ENCODE data around the gene NEU3. TPM values are rescaled to one million over a fixed set of nuclear protein-coding genes. Genes with fewer than 3 reads are reported as not detected.
"Not testable (repeated sequence)": the region's sequence is repeated elsewhere in the genome, so short reads cannot be mapped to it uniquely, and the experiment has no call there.

Gene NEU3
- total RNA-seq, 4 donors from 2014 or later: 11.0 to 20.6 (median 18.3) TPM

GRCh38 chr11:74956397-74957015 lies 32.2 kb upstream of the NEU3 start:
- in situ Hi-C loops (cut with MboI; ENCODE audit: low sequenced_read_pairs in 4 of 4) (no loop called here), intact Hi-C loops (cut with DNase I; ENCODE audit: low total_unique reads) (no loop called here)
- DNase-seq (peak in 1 of 2 donors; percentile 20), ATAC-seq (peak; percentile 73 to 82)
- H3K27me3 ChIP-seq: no peaks in the 10 kb centered on the region
- H3K4me1 ChIP-seq: peaks cover 42 to 48% of the 10 kb centered on the region in 2 donors
- H3K36me3 ChIP-seq: peaks cover 0 to 6% of the 10 kb centered on the region in 2 donors
- H3K27ac ChIP-seq: peak overlapping the region; percentile 26 to 58 (median 46)
- H3K4me3 ChIP-seq: no peak overlapping the region
- TF ChIP-seq POLR2A (IDR thresholded peaks at IDR 0.05) (no peak), CTCF (IDR thresholded peaks at IDR 0.05 in 4 of 5, conservative IDR thresholded peaks at IDR 0.05 in 1 of 5) (no peak)
- no peaks in the 10 kb centered on the region for H3K9me3 ChIP-seq

- Histone ChIP-seq H3K4me1 (peaks cover 42 to 48% of the 10 kb centered on the region in 2 donors), H3K27ac (no peak overlapping the region), H3K4me3 (no peak overlapping the region), H3K9me3 (no peaks in the 10 kb centered on the region), H3K27me3 (no peaks in the 10 kb centered on the region), H3K36me3 (peaks cover 0 to 6% of the 10 kb centered on the region in 2 donors)
- in situ Hi-C loops (cut with MboI; ENCODE audit: low sequenced_read_pairs in 4 of 4): no loop called here
- DNase-seq (no peak), ATAC-seq (no peak)
- TF ChIP-seq CTCF (IDR thresholded peaks at IDR 0.05 in 4 of 5, conservative IDR thresholded peaks at IDR 0.05 in 1 of 5) (no peak), POLR2A (IDR thresholded peaks at IDR 0.05) (no peak)
- intact Hi-C loops (cut with DNase I; ENCODE audit: low total_unique reads): no loop called here
Observed at GRCh38 chr11:74957937-74958629, 30.6 kb upstream of the NEU3 start.

- in situ Hi-C loops (cut with MboI; ENCODE audit: low sequenced_read_pairs in 4 of 4); ATAC-seq; H3K4me3 ChIP-seq; intact Hi-C loops (cut with DNase I; ENCODE audit: low total_unique reads); H3K27ac ChIP-seq; DNase-seq; H3K36me3 ChIP-seq; H3K27me3 ChIP-seq; H3K9me3 ChIP-seq: not testable (repeated sequence)
- peaks cover 49 to 61% of the 10 kb centered on the region in 2 donors for H3K4me1 ChIP-seq
Observed at GRCh38 chr11:74960128-74960527, 28.6 kb upstream of the NEU3 start.

GRCh38 chr11:74966651-74967050 lies 22.1 kb upstream of the NEU3 start:
- H3K27ac ChIP-seq: no peak overlapping the region
- H3K4me1 ChIP-seq: peaks cover 12 to 21% of the 10 kb centered on the region in 2 donors
- TF ChIP-seq CTCF (IDR thresholded peaks at IDR 0.05 in 4 of 5, conservative IDR thresholded peaks at IDR 0.05 in 1 of 5): no peak
- TF ChIP-seq POLR2A (IDR thresholded peaks at IDR 0.05): no peak
- no peaks in the 10 kb centered on the region for H3K27me3 ChIP-seq
- H3K4me3 ChIP-seq: no peak overlapping the region
- no peak for DNase-seq
- intact Hi-C loops (cut with DNase I; ENCODE audit: low total_unique reads) (no loop called here), in situ Hi-C loops (cut with MboI; ENCODE audit: low sequenced_read_pairs in 4 of 4) (no loop called here)
- H3K36me3 ChIP-seq: peaks cover 0 to 32% of the 10 kb centered on the region in 2 donors
- ATAC-seq: no peak
- H3K9me3 ChIP-seq: no peaks in the 10 kb centered on the region

- H3K27me3 ChIP-seq: no peaks in the 10 kb centered on the region
- H3K36me3 ChIP-seq: peaks cover 0 to 54% of the 10 kb centered on the region in 2 donors
- no peak for TF ChIP-seq POLR2A (IDR thresholded peaks at IDR 0.05)
- H3K27ac ChIP-seq: no peak overlapping the region
- in situ Hi-C loops (cut with MboI; ENCODE audit: low sequenced_read_pairs in 4 of 4) (no loop called here), intact Hi-C loops (cut with DNase I; ENCODE audit: low total_unique reads) (no loop called here)
- no peaks in the 10 kb centered on the region for H3K9me3 ChIP-seq
- ATAC-seq (no peak), DNase-seq (no peak)
- no peak overlapping the region for H3K4me3 ChIP-seq
- no peaks in the 10 kb centered on the region for H3K4me1 ChIP-seq
Observed at GRCh38 chr11:74970852-74971395, 17.8 kb upstream of the NEU3 start.
